Pons (tissue), 1 donor: ENCODE measurements around the gene ZRANB1.
"Not testable (repeated sequence)": the region's sequence is repeated elsewhere in the genome, so short reads cannot be mapped to it uniquely, and the experiment has no call there.

Experiments
- DNase-seq: peaks from one replicate; pipeline ENCODE4 v3.0.0-alpha.2; 2016; ENCODE audit warnings: low spot score

Gene ZRANB1

DNA sequence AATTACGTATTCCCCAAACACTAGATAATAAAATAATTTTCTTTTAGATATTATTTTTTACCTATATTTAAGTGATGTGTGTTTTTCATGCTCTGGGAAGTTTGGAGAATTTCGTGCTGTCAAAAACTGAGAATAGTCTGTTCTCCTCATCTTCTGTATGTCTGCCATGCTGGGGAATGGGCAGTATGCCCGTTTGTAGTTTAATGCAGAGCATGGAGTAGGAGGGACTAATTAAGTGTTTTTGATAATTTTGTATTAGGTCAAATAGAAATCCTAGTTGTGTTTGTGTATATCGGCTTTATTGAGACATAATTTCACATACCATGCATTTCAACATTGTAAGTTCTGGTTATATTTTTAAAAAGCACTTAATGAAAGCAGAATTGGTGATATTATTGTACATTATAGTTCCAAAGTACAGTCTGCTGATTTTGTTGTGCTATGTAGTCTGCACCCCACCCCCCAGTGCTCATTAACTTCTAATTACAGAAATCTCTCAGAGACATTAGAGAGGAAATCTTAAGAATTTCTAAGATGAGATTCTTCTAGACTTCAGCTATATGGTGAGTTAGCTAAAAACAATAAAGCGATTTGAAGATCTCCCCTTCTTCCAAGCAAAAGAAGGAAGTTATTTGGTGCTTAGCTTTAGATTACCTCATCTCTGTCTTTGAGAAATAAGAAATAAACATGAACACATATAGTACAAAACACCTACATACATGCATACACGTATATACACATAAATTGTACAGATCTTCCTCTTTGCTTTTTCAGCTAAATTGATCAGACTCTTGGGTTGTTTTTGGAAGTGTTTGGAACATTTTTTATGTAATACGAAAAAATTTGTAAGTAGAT, 22.2 kb downstream of the ZRANB1 start:
- DNase-seq, result no peak

DNA sequence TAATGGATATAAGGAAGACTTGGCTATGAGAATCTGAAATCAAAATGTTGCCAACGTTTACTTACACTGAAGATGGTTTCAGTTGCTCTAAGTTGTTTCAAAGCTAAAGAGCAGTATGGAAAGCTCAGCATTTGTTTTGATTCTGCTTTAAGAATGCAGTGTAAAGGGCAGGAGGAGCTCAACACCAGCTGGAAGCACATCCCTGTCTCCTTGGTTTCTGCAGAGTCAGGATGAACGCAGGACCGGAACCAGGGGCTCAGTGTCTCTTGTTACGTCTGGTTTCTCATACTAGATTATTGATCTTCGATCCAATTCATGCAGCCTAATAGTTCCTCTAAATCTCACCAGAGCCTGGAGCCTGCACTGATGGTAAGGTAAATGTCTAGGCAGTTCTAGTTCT, 24.1 kb downstream of the ZRANB1 start:
- no peak for DNase-seq

DNA sequence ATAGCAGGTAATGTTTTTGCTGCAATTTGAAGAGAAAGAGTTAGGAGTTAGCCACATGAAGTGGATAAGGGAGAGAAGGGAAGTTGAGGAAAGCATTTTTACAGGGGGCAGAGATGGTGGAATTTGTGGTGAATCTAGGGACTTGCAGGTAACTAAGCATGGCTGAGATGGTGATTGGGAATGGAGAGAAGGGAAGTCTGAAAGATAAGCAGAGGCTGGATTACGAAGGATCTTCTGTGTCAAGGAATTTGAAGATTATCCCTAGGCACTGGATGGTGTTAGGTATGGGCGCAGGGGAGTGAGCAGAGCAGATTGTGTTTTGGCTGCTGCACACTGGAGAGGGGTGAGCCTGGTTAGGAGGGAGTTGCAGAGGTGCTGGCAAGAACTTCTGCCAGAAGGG, 25.3 kb downstream of the ZRANB1 start:
- DNase-seq, result no peak

DNA sequence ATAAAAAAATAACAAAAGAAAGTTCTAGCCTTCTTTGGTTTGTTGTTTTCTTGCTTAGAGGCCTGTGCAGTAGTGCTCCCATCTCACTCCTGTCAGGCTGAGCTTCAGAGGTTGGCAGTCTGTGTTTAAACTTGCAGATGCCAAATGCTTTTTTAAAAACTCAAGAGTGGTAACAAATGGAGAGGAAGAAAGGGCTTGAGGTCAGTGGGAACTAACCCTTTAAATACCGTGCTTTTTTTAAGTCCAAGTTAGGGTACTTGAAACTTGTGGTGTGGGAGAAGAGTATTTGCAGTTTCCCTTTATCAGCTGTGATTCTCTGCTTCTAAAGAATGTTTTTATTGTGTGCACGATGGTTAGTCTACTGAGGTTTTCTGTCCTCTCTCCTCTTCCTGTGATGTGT, 29.4 kb downstream of the ZRANB1 start:
- DNase-seq, result peak; percentile 46

GRCh38 chr10:124972637-124973036, 30.7 kb downstream of the ZRANB1 start:
- no peak for DNase-seq

GRCh38 chr10:124974131-124974530, 32.2 kb downstream of the ZRANB1 start:
- no peak for DNase-seq

DNA sequence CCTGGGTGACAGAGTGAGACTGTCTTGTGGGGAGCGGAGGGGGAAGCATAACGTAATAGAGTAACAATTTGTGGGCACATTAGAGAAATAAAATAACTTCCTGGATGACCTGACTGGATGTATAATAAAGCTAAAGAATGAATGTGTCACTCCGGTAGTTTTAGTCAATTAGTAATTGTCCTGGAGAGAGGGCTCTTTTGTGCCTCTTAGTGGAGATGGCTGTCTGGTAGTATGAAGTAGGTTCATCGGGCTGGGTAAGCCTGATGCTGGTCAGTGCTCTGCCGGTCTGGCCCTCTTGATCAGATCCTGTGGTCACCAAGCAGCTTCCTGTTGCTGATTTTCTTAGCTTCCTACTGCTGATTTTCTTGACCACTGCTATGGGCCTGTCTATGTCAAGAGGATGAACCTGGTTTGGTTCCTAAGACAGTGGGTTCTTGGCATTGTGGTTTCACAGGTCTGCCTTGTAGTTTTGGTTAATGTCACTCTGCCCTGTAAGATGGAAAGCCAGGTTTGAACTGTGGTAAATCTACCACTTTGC, 34.1 kb downstream of the ZRANB1 start:
- DNase-seq, result peak; percentile 52

GRCh38 chr10:124977161-124977560, 35.2 kb downstream of the ZRANB1 start:
- DNase-seq, result no peak

DNA sequence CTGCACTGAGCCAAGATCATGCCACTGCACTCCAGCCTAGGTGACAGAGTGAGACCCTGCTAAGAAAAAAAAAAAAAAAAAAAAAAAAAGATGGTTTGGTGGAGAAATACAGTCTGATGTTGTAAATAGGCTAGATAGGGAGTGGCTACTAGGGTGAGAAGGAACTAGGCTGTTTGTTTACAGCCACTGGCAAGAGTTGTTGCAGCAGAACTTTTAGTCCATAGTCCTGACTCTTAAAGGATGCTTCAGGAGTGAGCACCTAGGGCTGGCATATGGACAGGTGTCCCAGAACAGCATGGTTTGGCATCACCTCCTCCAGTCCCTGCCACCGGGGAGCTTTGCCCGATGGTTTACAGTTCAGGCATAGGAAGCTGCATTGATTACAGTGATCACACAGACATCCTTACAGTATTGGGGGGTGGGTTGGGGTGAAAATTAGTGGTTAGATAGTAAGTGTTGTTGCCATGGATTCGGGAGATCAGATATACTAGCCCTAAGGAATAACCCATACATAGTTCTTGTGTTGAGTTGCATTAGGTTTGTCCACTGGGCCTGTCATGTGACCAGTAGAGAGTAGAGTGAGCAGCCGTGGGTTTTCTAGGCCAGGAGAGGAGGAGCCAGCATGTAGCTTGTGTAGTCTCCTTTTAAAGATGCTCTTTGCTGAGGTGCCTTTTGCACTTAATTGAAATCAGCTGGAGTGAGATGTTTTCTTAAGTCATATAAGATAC, 35.9 kb downstream of the ZRANB1 start:
- peak; percentile 40 for DNase-seq

DNA sequence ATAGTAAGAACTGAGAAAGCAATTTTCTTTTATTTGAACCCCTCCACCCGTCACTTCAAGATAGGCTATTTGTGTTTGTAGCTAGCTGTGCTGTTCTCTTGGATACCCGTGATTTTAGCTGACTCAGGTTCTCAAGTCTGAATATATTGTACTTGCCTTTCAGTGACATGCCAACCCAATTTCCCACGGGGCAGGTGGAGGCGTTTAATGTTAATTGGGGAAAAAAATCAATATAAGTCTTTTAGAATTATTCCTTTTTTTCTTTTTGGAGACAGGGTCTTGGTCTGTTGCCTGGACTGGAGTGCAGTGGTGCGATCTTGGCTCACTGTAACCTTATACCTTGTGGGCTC, 36.4 kb downstream of the ZRANB1 start:
- no peak for DNase-seq

DNA sequence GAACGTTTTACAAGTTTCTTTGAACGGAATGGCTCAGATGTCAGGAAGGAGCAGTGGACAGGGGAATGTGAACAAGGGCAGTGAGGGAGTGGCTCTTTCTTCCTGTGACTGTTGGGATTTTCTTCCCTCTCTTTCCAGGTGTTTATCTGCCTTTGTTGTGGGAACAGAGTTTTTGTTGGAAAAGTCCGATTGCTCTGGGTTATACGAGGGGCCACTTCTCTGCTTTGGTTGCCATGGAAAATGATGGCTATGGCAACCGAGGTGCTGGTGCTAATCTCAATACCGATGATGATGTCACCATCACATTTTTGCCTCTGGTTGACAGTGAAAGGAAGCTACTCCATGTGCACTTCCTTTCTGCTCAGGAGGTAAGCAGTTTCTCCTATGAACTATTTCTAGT, 41.4 kb downstream of the ZRANB1 start:
- DNase-seq, result no peak

DNA sequence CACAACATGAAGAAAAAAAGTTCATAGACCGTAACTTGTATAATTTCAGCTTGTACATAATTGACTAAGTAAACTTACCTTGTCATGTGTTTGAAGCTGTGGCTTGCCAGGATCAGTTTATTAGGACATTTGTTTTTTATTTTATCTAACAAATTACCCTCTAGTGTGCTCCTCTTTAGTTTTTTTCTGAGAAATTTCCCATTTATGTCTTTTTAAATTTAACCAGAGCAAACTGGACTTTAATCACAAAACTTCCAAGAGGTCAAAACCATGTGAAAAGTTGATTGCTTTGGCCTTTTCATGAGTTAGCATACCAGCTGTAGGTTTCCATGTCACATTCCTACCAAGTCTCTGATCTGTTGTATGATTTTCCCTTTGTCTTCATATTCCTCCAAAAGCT, 42.5 kb downstream of the ZRANB1 start:
- DNase-seq, result no peak

DNA sequence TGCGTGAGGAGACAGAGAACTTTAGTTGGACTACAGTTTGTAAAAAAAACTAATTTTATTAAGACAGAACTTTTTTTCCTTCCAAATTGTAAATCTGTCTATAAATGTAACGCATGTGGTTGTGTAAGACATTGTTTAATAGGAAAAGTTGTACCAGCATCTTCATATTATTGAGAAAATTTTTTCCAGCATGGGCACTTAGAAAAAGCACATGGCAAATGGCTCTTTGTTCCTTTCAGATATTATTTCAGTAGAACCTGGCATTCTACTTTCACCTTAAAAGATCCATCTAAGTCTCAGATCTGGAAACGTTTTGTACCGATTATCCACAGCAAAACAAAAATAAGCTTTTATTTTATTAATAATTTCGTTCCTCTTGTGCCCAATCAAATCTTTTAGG, 43.2 kb downstream of the ZRANB1 start:
- no peak for DNase-seq

DNA sequence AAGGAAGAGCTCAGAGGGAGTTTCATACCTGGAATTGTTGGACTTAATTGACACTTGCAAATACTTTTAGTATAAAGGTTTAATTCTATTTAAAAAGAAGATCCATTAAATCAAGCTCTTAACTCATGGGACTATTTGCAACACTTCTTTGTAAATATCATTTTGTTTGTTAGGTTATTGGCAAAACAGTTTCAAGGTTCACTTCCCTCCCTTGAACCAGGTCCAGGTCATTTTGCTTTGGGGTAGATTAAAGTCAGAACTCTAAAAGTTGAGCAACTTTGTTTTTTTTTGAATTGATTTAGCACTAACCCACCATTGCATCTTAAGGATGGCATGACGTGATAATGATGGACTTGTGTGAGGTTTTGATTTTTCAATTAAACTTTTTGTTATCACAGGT, 45.9 kb downstream of the ZRANB1 start:
- no peak for DNase-seq

GRCh38 chr10:124988753-124989152, 46.8 kb downstream of the ZRANB1 start:
- DNase-seq, result not testable (repeated sequence)

DNA sequence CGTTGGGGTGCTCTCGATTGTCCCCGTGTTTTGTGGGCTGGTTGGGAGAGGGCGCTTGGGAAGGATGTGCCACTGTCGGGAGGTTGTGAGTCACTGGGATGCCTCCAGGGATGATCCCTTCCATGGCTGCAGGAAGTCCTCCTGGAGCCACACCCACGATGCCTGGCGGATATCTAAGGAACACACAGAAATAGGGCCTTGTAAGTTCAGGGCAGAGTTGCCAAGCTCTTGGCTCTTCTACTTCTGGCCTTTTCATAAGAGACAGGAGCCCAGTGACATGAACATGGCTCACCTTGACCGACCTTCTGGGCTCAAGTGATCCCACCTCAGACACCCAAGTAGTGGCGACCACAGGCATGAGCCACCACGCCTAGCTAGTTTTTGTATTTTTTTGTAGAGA, 47.6 kb downstream of the ZRANB1 start:
- DNase-seq, result no peak

GRCh38 chr10:124990671-124991625, 49.0 kb downstream of the ZRANB1 start:
- no peak for DNase-seq

DNA sequence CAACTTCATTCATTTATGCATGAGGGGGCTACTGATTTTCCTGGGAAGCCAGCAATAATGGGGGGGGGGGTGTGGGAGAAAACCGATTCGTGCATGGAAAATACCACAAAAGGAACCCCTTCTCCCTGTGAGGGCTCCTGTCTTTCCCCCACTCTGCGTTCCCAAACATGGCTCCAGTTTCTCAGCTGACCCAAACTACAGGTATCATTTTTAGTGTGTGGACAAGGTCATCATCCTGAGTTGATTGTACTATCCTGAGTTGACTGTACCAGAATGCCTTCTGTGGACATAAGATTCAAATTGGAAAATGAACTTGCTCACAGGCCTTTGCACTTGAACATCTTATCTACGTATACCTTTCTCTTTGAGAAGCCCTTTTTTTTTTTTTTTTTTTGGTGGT, 49.9 kb downstream of the ZRANB1 start:
- DNase-seq, result no peak

DNA sequence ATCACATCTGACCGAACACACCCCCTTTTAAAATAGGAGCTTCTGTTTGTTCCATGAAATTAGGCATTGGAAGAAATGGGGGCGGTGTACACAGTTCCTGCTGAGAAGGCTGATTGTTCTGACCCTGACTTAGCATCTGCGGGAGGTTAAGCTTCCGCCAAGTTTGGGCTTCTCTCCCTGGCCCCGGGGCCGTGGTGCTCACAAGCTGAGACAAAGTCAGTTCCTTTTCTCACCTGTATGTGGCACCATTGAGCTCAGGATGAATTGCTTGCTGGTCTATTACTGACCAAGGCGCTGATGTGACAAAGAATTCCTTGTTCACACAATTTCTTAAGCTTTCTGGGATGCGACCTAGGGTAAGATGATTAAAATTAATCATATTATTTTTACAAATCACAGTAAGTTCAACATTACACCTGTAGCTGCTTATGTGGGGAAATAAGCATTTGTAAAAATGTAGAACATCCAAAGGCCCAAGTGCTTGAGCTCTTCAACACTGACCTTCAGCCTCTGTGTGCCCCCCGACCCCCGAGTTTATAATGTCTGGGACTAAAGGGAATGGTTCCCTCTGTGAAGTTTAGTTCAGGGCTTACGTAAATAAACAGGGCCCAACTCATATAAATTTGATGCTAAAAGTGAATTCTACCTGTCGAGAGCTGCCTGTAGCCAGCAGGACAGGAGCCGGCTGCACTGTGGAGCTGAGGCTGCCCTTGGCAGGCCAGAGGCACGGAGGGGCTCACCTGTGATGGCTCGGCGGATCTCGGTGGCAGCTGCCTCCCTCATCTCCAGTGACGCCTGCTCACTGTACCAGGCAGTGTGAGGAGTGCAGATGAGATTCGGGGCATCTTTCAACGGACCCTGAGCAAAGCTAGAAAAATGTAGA, 50.8 kb downstream of the ZRANB1 start:
- peak; percentile 93 for DNase-seq

- DNase-seq, result no peak
Measured at GRCh38 chr10:124993345-124993708, 51.4 kb downstream of the ZRANB1 start.
